Measurements from ENCODE around the gene ULK4.
"Not testable (repeated sequence)": the region's sequence is repeated elsewhere in the genome, so short reads cannot be mapped to it uniquely, and the experiment has no call there.

ULK4 gene

GRCh38 chr3:41690766-41691563 is 270.9 kb downstream of the ULK4 start:
- no peak for DNase-seq (ENCODE audit: low read depth in 2 of 2)

DNA sequence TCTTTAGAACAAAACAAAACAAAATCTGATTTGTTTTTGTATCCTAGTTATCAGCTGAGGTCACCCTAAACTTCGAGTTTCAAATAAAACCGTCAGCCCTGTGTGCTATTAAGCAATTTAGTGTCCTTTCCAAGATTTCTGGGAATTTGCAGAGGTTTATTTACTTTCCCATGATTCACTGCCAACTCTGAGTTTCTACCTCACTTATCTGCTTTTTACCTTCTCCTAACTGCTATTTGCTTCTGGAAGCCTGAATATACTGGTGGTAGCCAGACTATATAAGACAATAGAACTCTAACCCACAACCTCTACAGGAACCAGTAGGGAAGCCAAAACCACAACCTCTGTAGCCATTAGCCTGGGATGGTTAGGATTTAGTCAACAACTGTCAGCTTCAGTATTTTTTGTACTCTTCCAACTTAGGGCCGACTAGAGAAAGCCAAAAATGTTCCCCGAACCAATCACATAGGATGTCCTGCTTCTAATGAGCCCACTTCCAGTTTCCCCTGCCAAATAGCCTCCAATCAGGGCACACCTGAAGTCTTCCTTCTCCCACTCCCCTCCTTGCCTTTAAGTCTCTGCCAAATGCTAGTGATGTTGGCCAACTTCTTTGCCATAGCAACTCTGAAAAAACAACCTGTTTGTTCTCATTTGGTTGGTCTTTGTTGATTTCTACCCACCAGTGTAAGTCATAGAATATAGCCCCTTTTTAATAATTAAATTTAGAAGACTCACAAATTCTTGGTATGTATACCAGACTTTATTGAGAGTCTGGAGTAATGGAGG is 273.1 kb downstream of the ULK4 start:
- no peak for DNase-seq (ENCODE audit: low read depth in 2 of 2)

- DNase-seq (ENCODE audit: low read depth in 2 of 2), result no peak
Observed at GRCh38 chr3:41684797-41685735, 276.8 kb downstream of the ULK4 start.

GRCh38 chr3:41683666-41684350 is 278.1 kb downstream of the ULK4 start:
- DNase-seq (ENCODE audit: low read depth in 2 of 2), result no peak

- no peak for DNase-seq (ENCODE audit: low read depth in 2 of 2)
Observed at GRCh38 chr3:41682996-41683395, 278.9 kb downstream of the ULK4 start.

DNA sequence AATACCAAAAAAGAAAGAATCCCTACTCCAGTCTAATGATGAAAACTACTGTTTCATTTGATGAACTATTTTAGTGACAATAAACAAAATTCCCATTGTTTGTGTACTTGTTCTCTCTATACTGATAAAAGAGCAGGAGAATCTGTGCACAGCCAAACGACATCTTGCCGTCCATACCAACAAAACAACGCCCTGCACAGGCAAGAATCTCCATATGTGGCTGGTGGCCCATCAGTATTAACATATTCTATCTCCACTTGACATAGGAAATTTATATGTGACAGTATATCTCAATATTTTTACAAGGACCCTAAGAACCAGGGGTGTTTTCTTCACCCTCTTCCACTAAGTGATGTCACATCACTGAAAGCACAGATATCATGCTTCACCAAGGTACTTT is 279.5 kb downstream of the ULK4 start:
- no peak for DNase-seq (ENCODE audit: low read depth in 2 of 2)

DNA sequence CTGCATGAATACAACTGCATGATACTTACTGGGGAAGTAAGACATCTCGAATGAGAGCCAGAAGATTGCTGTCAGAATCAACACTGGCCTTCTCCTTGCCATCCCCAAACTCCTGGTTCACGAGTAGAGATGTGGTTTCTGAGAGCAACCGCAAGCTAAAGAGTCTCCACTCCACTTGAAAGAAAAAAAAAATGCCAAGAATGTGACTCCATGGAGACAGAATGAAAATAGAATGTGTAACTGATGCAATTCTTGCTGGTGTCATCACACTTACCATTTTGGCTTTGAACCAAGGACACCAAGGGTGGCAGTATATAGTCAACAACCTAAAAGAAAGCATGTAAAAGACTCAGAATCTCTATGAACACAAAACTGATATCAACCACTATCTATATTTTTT is 280.4 kb downstream of the ULK4 start:
- DNase-seq (ENCODE audit: low read depth in 2 of 2), result no peak

DNA sequence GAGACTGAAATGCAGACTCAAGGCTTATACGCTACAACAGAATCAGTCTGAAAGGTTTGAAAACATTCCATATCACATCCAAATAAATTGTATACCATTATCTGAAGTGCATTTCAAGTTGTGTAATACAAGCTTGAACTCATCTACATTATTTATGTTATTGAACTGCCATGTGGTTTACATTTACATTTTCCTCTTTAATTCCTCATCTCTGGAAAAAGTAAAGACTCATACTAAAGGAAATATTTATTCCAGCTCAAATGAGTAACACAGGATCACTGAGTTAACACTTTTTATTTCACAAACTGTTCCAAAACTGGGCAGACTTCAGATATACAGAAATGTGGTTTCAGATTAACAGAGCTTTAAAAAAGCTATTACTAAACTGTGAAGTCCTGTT is 282.5 kb downstream of the ULK4 start:
- DNase-seq (ENCODE audit: low read depth in 2 of 2), result no peak

DNA sequence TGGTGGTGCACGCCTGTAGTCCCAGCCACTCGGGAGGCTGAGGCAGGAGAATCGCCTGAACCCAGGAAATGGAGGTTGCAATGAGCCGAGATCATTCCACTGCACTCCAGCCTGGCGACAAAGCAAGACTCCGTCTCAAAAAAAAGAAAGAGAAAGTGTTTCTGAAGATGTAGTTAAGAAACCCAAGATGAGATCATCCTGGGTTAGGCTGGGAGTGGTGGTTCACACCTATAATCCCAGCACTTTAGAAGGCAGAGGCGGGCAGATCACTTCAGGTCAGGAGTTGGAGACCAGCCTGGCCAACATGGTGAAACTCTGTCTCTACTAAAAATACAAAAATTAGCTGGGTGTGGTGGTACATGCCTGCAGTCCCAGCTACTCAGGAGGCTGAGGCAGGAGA is 286.8 kb downstream of the ULK4 start:
- DNase-seq (ENCODE audit: low read depth in 2 of 2), result not testable (repeated sequence)

DNA sequence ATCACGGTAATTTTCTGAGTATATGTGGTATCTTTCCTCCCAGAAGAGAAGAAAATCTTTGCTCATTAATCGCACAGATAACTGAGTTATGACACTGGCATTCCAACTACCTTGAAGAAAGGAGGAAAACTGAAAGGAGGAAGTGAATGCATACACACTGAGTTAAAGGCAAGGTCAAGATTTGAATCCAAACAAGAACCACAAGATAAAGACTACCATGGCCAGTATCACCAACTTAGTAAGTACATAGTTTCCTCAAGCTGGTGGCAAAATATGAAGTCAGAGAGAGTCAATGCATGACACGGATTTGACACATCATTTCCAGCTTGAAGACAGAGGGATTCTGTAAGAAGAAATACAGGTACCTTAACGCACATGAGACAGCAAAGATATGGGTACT is 287.5 kb downstream of the ULK4 start:
- DNase-seq (ENCODE audit: low read depth in 2 of 2), result no peak

- no peak for DNase-seq (ENCODE audit: low read depth in 2 of 2)
Observed at GRCh38 chr3:41673650-41674049, 288.3 kb downstream of the ULK4 start.

- no peak for DNase-seq (ENCODE audit: low read depth in 2 of 2)
Observed at GRCh38 chr3:41668379-41668778, 293.5 kb downstream of the ULK4 start.

GRCh38 chr3:41662288-41662687 is 299.6 kb downstream of the ULK4 start:
- no peak for DNase-seq (ENCODE audit: low read depth in 2 of 2)

- DNase-seq (ENCODE audit: low read depth in 2 of 2), result no peak
Observed at GRCh38 chr3:41661796-41662195, 300.1 kb downstream of the ULK4 start.

DNA sequence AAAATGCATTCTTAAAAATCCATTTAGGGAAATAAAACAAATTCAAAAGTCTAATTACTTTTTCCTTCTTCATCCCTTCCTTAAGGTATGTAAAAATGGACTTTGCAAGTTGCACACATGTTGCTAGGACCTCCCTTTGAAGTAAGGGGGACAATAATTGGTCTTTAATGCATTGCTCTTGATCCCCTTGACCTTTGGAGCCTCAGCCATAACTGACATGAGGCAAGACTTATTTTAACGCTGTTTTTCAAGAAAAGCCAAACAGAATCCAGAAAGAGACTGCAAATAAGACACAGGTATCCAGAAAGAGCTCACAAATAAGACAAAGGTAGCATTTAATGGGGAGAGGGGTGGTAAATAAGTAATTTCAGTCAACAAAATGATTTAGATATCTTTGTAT is 301.4 kb downstream of the ULK4 start:
- no peak for DNase-seq (ENCODE audit: low read depth in 2 of 2)

GRCh38 chr3:41653571-41654239 is 308.2 kb downstream of the ULK4 start:
- no peak for DNase-seq (ENCODE audit: low read depth in 2 of 2)

DNA sequence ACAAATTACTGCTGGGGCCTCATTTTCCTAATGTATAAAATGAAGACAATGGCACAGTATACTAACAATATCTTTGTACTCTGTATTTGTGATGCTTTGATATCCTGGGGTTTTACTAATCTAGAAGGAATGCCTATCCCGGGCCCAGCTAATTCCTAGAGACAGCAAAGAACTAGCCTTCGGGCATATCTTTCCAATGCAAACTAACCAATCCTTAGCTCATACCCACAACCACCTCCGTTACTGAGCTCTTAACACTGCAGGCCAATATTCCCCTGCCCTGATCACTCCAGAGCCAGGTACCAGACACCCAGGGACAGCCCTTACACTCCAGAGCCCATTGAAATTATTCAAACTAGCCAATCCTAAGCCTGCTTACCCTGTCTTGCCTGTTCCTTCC is 309.0 kb downstream of the ULK4 start:
- no peak for DNase-seq (ENCODE audit: low read depth in 2 of 2)

GRCh38 chr3:41652506-41652905 is 309.4 kb downstream of the ULK4 start:
- DNase-seq (ENCODE audit: low read depth in 2 of 2), result no peak

DNA sequence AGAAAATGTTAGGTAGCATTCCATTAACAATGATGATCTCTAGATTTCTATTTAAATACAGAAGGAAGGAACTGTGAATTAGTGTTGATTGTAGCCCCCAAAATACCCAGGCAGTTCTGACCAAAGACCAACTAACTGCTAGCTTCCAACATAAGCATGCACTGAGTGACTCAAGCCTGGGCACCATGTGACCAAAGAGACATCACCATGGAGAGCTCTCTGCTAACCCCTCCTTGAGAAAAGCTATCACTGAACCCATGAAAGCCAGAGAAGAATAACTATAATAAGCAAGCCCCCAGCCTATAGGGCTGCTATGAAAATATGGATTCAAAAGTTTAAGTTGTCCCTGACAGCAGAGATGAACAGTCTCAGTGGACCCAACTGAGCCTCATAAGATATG is 310.2 kb downstream of the ULK4 start:
- DNase-seq (ENCODE audit: low read depth in 2 of 2), result no peak

- DNase-seq (ENCODE audit: low read depth in 2 of 2), result no peak
Observed at GRCh38 chr3:41650406-41650805, 311.5 kb downstream of the ULK4 start.

DNA sequence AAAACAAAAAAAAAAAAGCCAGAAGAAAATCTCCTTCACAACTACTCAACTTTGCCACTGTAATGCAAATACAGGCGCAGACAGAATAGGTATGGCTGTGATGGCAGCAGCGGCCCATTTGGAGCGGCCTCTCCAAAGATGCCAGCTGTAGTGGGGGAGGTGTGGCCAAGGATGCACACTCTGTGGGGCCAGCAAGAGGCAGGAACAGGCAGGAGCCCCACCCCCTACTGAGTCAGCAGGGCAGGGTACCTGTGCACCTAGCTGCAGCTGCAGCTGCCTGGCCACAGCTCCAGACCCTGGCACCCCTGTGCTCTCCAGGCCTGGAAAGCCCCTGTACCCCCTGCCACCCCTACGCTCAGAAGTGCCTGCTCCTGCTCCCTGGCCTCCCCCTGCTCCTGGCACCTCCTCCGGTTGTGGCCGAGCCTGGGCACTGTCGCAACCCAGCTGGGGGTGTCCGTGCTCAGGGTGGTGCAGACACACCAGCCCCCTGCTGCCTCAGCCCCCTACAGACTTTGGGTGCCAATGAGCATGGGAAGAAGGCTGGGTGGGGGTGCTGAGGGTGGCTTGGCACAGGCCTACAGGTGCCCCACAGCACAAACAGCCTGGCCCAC is 312.7 kb downstream of the ULK4 start:
- no peak for DNase-seq (ENCODE audit: low read depth in 2 of 2)
